OCI-LY3 (cell line): ENCODE measurements around the gene HSD17B11.

Source experiments
- H2AFZ ChIP-seq: fragments of 200-600, 300-600 bp; shearing (Covaris generic); 2 replicates; pipeline ENCODE4 v1.6.0; 2014; ENCODE audit warnings: antibody characterized with exemption, low read depth, low read length
- H3K27ac ChIP-seq: fragments of 200-600, 300-600 bp; sonication (generic); 2 replicates; pipeline ENCODE4 v1.5.1; 2014; ENCODE audit warnings: mild to moderate bottlenecking, low read length, moderate library complexity, mixed read lengths
- H3K27me3 ChIP-seq: fragments of 200-600, 300-600 bp; sonication (generic); 2 replicates; pipeline ENCODE4 v1.6.1; 2014; ENCODE audit warnings: low read depth, low read length, mixed read lengths
- H3K36me3 ChIP-seq: fragments of 200-600, 300-600 bp; sonication (generic); replicated peaks from 2 replicates; pipeline ENCODE3; 2014; ENCODE audit warnings: low read depth, low read length, mixed read lengths
- H3K4me1 ChIP-seq: fragments of 300-600, 200-600 bp; sonication (generic); 2 replicates; pipeline ENCODE4 v1.6.1; 2014; ENCODE audit warnings: low read length, mixed read lengths
- H3K4me2 ChIP-seq: fragments of 200-600, 300-600 bp; sonication (generic); 2 replicates; pipeline ENCODE4 v1.6.1; 2014; ENCODE audit warnings: low read length, mixed read lengths
- H3K4me3 ChIP-seq: fragments of 300-600, 200-600 bp; sonication (generic); 2 replicates; pipeline ENCODE4 v1.5.1; 2014; ENCODE audit warnings: antibody characterized with exemption, mild to moderate bottlenecking, low read length, moderate library complexity
- H3K79me2 ChIP-seq: fragments of 300-600, 200-600 bp; shearing (Covaris generic); 2 replicates; pipeline ENCODE4 v1.6.1; 2014; ENCODE audit warnings: mild to moderate bottlenecking, low read length, mixed read lengths
- H3K9ac ChIP-seq: fragments of 300-600, 200-600 bp; shearing (Covaris generic); 2 replicates; pipeline ENCODE4 v1.6.0; 2014; ENCODE audit warnings: mild to moderate bottlenecking, low read length, moderate library complexity
- H3K9me3 ChIP-seq: fragments of 200-600, 300-600 bp; shearing (Covaris generic); 2 replicates; pipeline ENCODE4 v1.6.1; 2014; ENCODE audit warnings: low read length, mixed read lengths; ENCODE audit not compliant: insufficient read depth
- H4K20me1 ChIP-seq: fragments of 200-600, 300-600 bp; sonication (generic); 2 replicates; pipeline ENCODE4 v1.6.1; 2016; ENCODE audit warnings: low read length, mixed read lengths; ENCODE audit not compliant: insufficient read depth
- CTCF ChIP-seq: fragments of 200-600, 300-600 bp; sonication (generic); IDR thresholded peaks from 2 replicates; pipeline ENCODE4 v1.5.1; 2014; ENCODE audit warnings: antibody characterized with exemption, low read length, low read depth
- EZH2phosphoT487 ChIP-seq: fragments of 200-600 bp; shearing (Covaris generic); IDR thresholded peaks from 2 replicates; pipeline ENCODE4 v1.6.1; 2018; ENCODE audit warnings: antibody characterized with exemption, mixed run types, low read depth

Gene HSD17B11

GRCh38 chr4:87333267-87333666 lies 57.7 kb downstream of the HSD17B11 start:
- Histone ChIP-seq H3K4me1 (peaks cover 7% of the 10 kb centered on the region), H3K27me3 (no peaks in the 10 kb centered on the region), H3K4me2 (no peak overlapping the region), H3K27ac (no peak overlapping the region), H3K9me3 (peaks cover 6% of the 10 kb centered on the region; the same call in 1 of the 2 replicates), H3K79me2 (no peaks in the 10 kb centered on the region), H3K9ac (no peak overlapping the region), H4K20me1 (no peaks in the 10 kb centered on the region), H3K36me3 (peaks cover 14% of the 10 kb centered on the region), H3K4me3 (no peak overlapping the region), H2AFZ (no peak overlapping the region)
- TF ChIP-seq EZH2phosphoT487 (no peak), CTCF (no peak)

GRCh38 chr4:87330761-87331160 lies 60.2 kb downstream of the HSD17B11 start:
- Histone ChIP-seq H3K79me2 (no peaks in the 10 kb centered on the region), H3K9me3 (peaks cover 6% of the 10 kb centered on the region; the same call in 1 of the 2 replicates), H3K27ac (no peak overlapping the region), H3K9ac (no peak overlapping the region), H3K4me3 (no peak overlapping the region), H2AFZ (no peak overlapping the region), H4K20me1 (no peaks in the 10 kb centered on the region), H3K4me2 (no peak overlapping the region), H3K27me3 (no peaks in the 10 kb centered on the region), H3K36me3 (peaks cover 11% of the 10 kb centered on the region), H3K4me1 (no peaks in the 10 kb centered on the region)
- no peak for TF ChIP-seq EZH2phosphoT487
- TF ChIP-seq CTCF = no peak

- Histone ChIP-seq H3K9me3 (no peaks in the 10 kb centered on the region; the same call in 1 of the 2 replicates), H3K27me3 (no peaks in the 10 kb centered on the region), H3K36me3 (no peaks in the 10 kb centered on the region), H3K4me2 (no peak overlapping the region), H3K27ac (no peak overlapping the region), H3K4me3 (no peak overlapping the region), H3K9ac (no peak overlapping the region), H3K79me2 (no peaks in the 10 kb centered on the region), H4K20me1 (no peaks in the 10 kb centered on the region), H3K4me1 (no peaks in the 10 kb centered on the region), H2AFZ (no peak overlapping the region)
- TF ChIP-seq CTCF (no peak), EZH2phosphoT487 (no peak)
These were observed 63.9 kb downstream of the HSD17B11 start for GRCh38 chr4:87327136-87327535.

DNA sequence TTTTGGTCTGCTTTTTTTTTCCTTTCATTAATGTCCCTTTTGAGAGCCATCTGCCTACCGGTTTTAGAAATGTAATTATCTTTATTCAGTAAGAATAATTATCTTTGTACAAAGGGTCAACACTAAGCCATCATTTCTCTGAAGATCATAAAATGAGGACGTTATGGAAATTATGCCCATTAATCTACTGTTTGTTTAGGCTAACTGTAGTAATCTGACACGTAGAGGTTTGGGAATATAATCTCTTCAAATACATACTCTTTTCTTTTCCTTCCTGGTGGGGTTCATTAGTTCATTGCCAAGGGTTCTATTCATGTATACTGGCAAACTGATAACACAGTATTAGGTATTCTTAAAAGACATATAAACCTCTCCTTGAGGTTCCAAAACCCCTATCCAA lies 64.5 kb downstream of the HSD17B11 start:
- H3K4me3 ChIP-seq = no peak overlapping the region
- TF ChIP-seq EZH2phosphoT487 (no peak), CTCF (no peak)

More for the DNA sequence above, 64.5 kb downstream of the HSD17B11 start:
- no peaks in the 10 kb centered on the region for H3K4me1 ChIP-seq
- H4K20me1 ChIP-seq = no peaks in the 10 kb centered on the region
- no peaks in the 10 kb centered on the region for H3K36me3 ChIP-seq
- no peaks in the 10 kb centered on the region for H3K79me2 ChIP-seq
- no peaks in the 10 kb centered on the region for H3K27me3 ChIP-seq
- no peak overlapping the region for H2AFZ ChIP-seq
- no peak overlapping the region for H3K27ac ChIP-seq
- no peak overlapping the region for H3K4me2 ChIP-seq
- no peaks in the 10 kb centered on the region; the same call in 1 of the 2 replicates for H3K9me3 ChIP-seq
- H3K9ac ChIP-seq = no peak overlapping the region
